NCI-H2227 (cell line): ENCODE measurements around the gene ACKR4.
"Not testable (repeated sequence)": the region's sequence is repeated elsewhere in the genome, so short reads cannot be mapped to it uniquely, and the experiment has no call there.

Experiments
- DNase-seq: peaks from one replicate; lab custom pipeline; 2025; ENCODE audit not compliant: unreplicated experiment; lab: John Stamatoyannopoulos, UW

The ACKR4 gene

DNA sequence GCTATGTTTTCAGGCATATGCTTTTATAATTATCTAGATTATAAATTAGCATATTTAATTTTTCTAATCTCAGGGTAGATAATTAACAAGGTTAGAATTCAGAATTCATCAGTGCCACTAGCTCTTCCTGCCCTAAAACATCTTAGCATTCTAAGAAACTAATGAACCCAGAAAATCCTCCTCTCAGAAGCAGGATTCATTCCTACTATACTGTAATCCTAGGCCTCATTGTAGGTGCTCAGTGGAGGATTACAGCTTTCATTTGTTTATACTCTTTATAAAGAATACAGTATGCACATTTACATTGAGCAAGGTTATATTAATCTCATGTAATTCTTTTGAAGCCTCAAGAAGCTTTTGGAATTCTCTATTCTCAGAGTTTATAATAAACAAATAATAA lies 41.6 kb downstream of the ACKR4 start:
- no peak for DNase-seq

GRCh38 chr3:132641427-132641826 lies 44.4 kb downstream of the ACKR4 start:
- DNase-seq, result not testable (repeated sequence)

DNA sequence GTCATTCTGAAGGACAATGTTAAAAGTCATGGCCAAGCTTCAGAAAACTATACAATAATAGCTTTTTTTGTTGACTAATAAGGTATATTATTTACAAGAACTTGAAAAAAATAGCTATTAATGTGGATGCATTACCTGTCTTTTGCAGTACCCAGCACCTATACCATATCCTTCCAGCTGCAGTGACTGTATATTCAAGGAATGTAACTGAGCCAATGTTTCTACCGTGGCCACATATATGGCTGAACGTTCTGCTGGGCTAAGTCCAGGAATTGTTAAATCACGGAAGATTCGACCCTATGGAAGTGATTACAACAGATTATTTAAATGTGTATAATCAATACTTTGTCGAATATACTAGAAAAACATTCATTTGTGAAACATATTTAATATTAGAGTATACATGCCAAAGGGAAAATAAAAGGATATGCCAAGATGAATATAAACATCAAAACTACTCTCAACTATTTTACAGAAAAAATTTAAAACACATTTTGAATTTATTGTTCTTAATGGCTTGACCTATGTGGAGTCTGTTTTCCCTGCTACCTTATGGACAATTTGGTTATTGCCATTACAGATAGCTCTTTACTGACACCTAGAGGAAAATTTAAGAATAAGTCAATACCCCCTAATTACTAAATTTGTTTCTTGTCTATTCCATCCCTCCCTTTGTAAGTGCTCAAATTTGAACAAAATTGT lies 44.9 kb downstream of the ACKR4 start:
- DNase-seq, result peak; percentile 28

- no peak for DNase-seq
Measured at GRCh38 chr3:132642539-132642847, 45.4 kb downstream of the ACKR4 start.

DNA sequence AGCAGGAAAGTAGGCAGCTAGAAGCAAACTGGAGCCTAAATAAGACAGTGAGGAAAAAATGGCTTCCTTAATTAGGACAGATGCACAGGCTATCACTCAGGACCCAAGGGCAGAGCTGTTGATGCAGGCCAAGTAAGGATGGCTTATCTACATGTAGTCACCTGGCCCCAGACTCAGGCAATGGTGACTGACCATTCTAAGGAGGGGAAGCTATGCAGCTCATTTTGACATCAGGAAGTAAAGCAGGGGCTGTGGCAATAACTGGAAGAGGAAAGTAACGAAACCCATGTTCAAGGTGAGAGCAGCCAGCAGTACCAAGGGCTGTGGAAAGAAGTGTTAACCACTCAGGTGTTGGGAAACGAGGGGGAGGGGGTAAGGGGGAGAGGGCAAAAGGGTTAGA lies 46.3 kb downstream of the ACKR4 start:
- no peak for DNase-seq

- no peak for DNase-seq
Measured at GRCh38 chr3:132645058-132645457, 48.0 kb downstream of the ACKR4 start.

- no peak for DNase-seq
Measured at GRCh38 chr3:132650153-132650552, 53.1 kb downstream of the ACKR4 start.
